Measurements from ENCODE around the gene TLCD1. TPM values are rescaled to one million over a fixed set of nuclear protein-coding genes. Genes with fewer than 3 reads are reported as not detected.
A peak's percentile ranks its signal among the peaks of the same experiment; 100 is the strongest.

Gene TLCD1
- total RNA-seq, 1 donor from 2014 or later, result 41.0 TPM

GRCh38 chr17:28720247-28720996 is 5.6 kb downstream of the TLCD1 start:
- ATAC-seq (ENCODE audit: low read depth) (no peak), DNase-seq (no peak)
- CTCF ChIA-PET, result interaction anchor here (1.1 to 3.1 kb wide), 8 partner anchors 9 to 233 kb away, joined by 4 to 18 read pairs (median 6); partner anchors contain the start of genes PHF12 and PROCA1
- Mint-ChIP-seq H3K27ac (peak overlapping the region; percentile 98), H3K9me3 (no peaks in the 10 kb centered on the region), H3K27me3 (no peaks in the 10 kb centered on the region), H3K36me3 (ENCODE audit: low read depth) (peaks cover 57% of the 10 kb centered on the region), H3K4me1 (peaks cover 73% of the 10 kb centered on the region), H3K4me3 (peak overlapping the region; percentile 98)
- POLR2A ChIA-PET, result interaction anchor here (0.7 to 18.0 kb wide), 25 partner anchors 8 to 232 kb away, joined by 3 to 2384 read pairs (median 9); partner anchors contain the start of genes BLTP2, FAM222B, FLOT2 and NEK8
- intact Hi-C loops (cut with micrococcal nuclease), result no loop called here
- TF ChIP-seq, protein P1, sequence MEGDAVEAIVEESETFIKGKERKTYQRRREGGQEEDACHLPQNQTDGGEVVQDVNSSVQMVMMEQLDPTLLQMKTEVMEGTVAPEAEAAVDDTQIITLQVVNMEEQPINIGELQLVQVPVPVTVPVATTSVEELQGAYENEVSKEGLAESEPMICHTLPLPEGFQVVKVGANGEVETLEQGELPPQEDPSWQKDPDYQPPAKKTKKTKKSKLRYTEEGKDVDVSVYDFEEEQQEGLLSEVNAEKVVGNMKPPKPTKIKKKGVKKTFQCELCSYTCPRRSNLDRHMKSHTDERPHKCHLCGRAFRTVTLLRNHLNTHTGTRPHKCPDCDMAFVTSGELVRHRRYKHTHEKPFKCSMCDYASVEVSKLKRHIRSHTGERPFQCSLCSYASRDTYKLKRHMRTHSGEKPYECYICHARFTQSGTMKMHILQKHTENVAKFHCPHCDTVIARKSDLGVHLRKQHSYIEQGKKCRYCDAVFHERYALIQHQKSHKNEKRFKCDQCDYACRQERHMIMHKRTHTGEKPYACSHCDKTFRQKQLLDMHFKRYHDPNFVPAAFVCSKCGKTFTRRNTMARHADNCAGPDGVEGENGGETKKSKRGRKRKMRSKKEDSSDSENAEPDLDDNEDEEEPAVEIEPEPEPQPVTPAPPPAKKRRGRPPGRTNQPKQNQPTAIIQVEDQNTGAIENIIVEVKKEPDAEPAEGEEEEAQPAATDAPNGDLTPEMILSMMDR (IDR thresholded peaks at IDR 0.05), result no peak

DNA sequence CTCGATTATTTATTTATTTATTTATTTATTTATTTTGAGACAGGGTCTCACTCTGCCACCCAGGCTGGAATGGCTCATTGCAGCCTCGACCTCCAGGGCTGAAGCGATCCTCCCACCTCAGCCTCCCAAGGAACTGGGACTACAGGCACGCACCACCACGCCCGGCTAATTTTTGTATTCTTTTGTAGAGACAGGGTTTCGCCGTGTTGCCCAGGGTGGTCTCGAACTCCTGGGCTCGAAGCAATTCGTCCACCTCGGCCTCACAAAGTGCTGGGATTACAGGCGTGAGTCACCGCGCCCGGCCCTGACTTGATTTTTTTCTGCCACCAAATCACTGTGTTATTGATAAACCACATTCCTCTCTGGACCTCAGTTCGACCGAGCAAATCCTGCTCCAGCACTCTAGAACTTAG is 7.0 kb downstream of the TLCD1 start:
- Mint-ChIP-seq H3K9me3 (no peaks in the 10 kb centered on the region), H3K27ac (peak overlapping the region; percentile 98), H3K4me3 (peak overlapping the region; percentile 98), H3K27me3 (no peaks in the 10 kb centered on the region), H3K36me3 (ENCODE audit: low read depth) (peaks cover 48% of the 10 kb centered on the region), H3K4me1 (peaks cover 59% of the 10 kb centered on the region)
- intact Hi-C loops (cut with micrococcal nuclease), result loop anchor here (1.0 to 5.0 kb wide), 7 partner anchors 8 to 233 kb away; partner anchors contain the start of genes BLTP2, DHRS13 and PROCA1
- ChIA-PET CTCF (interaction anchor here (0.7 to 3.1 kb wide), 12 partner anchors 8 to 234 kb away, joined by 3 to 18 read pairs (median 5); partner anchors contain the start of genes DHRS13, FAM222B, NEK8 and PHF12), POLR2A (interaction anchor here (0.6 to 18.0 kb wide), 24 partner anchors 8 to 384 kb away, joined by 3 to 2384 read pairs (median 8); partner anchors contain the start of genes ALDOC, BLTP2, ERAL1 and FAM222B)
- no peak for ATAC-seq (ENCODE audit: low read depth)
- no peak for DNase-seq
- TF ChIP-seq, protein P1 (IDR thresholded peaks at IDR 0.05), result no peak

GRCh38 chr17:28718333-28719020 is 7.6 kb downstream of the TLCD1 start:
- Mint-ChIP-seq H3K27ac (peak overlapping the region; percentile 85), H3K9me3 (no peaks in the 10 kb centered on the region)

GRCh38 chr17:28717578-28718332 is 8.3 kb downstream of the TLCD1 start, which contains the start of gene RAB34:
Gene RAB34, minus strand, starts transcription at chr17:28717868. Its CDS starts 602 bp downstream, at chr17:28717266.
- ChIA-PET POLR2A (interaction anchor here (0.9 to 18.0 kb wide), 3 partner anchors 30 to 73 kb away, joined by 7 to 2384 read pairs (median 23); partner anchors contain the start of genes BLTP2 and TRAF4), CTCF (no interaction called here)
- Mint-ChIP-seq H3K9me3 (no peaks in the 10 kb centered on the region), H3K4me3 (peak within 1 kb of the TSS; percentile 79), H3K36me3 (ENCODE audit: low read depth) (peaks cover 36% of the 10 kb centered on the region), H3K27ac (peak within 1 kb of the TSS; percentile 85), H3K4me1 (peaks cover 49% of the 10 kb centered on the region), H3K27me3 (no peaks in the 10 kb centered on the region)
- DNase-seq (peak; percentile 46), ATAC-seq (ENCODE audit: low read depth) (peak; percentile 14)
- TF ChIP-seq, protein P1 (IDR thresholded peaks at IDR 0.05), result no peak
- intact Hi-C loops (cut with micrococcal nuclease), result loop anchor here (1.0 to 5.0 kb wide), 5 partner anchors 35 to 185 kb away; partner anchors contain the start of genes BLTP2, DHRS13 and SUPT6H

More at GRCh38 chr17:28718333-28719020, 7.6 kb downstream of the TLCD1 start:
- TF ChIP-seq, protein P1 (IDR thresholded peaks at IDR 0.05), result no peak
- Mint-ChIP-seq H3K4me3 (peak overlapping the region; percentile 79), H3K36me3 (ENCODE audit: low read depth) (peaks cover 43% of the 10 kb centered on the region), H3K27me3 (no peaks in the 10 kb centered on the region), H3K4me1 (peaks cover 54% of the 10 kb centered on the region)
- intact Hi-C loops (cut with micrococcal nuclease), result loop anchor here (1.0 to 5.0 kb wide), 7 partner anchors 7 to 234 kb away; partner anchors contain the start of genes BLTP2, DHRS13 and PROCA1
- ATAC-seq (ENCODE audit: low read depth) (no peak), DNase-seq (no peak)
- CTCF ChIA-PET, result interaction anchor here (1.5 to 3.1 kb wide), 3 partner anchors 32 to 235 kb away, joined by 6 to 18 read pairs (median 12); no protein-coding TSS in a partner anchor
- POLR2A ChIA-PET, result interaction anchor here (0.6 to 18.0 kb wide), 9 partner anchors 10 to 383 kb away, joined by 3 to 2384 read pairs (median 15); partner anchors contain the start of genes ALDOC, BLTP2, IFT20 and NEK8

All from activated B cell treated with CpG ODN at 0.5 μM for 24 hours (primary cell).